WTC11 (cell line): Measurements from ENCODE around the gene FITM1. TPM values are rescaled to one million over a fixed set of nuclear protein-coding genes. Genes with fewer than 3 reads are reported as not detected.

Experiments
- ATAC-seq: fragments of 200-7000 bp; cut with Tn5 transposase; 2 replicates; pipeline ENCODE4 v1.10.0; 2021; ENCODE audit warnings: mild to moderate bottlenecking, moderate library complexity
- CTCF ChIA-PET: fragments of 300-600 bp; sonication (Branson Sonifier 250); formaldehyde crosslinking; loops from one replicate; lab custom pipeline; 2021; ENCODE audit warnings: antibody characterized with exemption; lab: Charles Lee
- POLR2A ChIA-PET: fragments of 350-600 bp; sonication (Branson Sonifier 250); formaldehyde crosslinking; loops from one replicate; lab custom pipeline; 2021; ENCODE audit warnings: antibody characterized with exemption; lab: Charles Lee
- DNase-seq: peaks from one replicate; pipeline ENCODE4 v3.0.0; 2021; ENCODE audit warnings: low spot score
- H3K27ac Mint-ChIP-seq: 2 replicates; pipeline ENCODE4 v1.8.0; 2021; ENCODE audit warnings: mixed read lengths
- H3K27me3 Mint-ChIP-seq: 2 replicates; pipeline ENCODE4 v1.8.0; 2021; ENCODE audit warnings: low read depth, mild to moderate bottlenecking, moderate library complexity, mixed read lengths
- H3K36me3 Mint-ChIP-seq: 2 replicates; pipeline ENCODE4 v1.8.0; 2021; ENCODE audit warnings: mixed read lengths
- H3K4me1 Mint-ChIP-seq: 2 replicates; pipeline ENCODE4 v1.8.0; 2022; ENCODE audit warnings: mixed read lengths
- H3K4me3 Mint-ChIP-seq: 2 replicates; pipeline ENCODE4 v1.8.0; 2021; ENCODE audit warnings: mild to moderate bottlenecking, moderate library complexity, mixed read lengths
- H3K9me3 Mint-ChIP-seq: 2 replicates; pipeline ENCODE4 v1.8.0; 2021; ENCODE audit warnings: mixed read lengths
- ATF1 ChIP-seq: sonication (generic); formaldehyde crosslinking; IDR thresholded peaks from 2 replicates; pipeline ENCODE4 v1.8.1; 2023; ENCODE audit warnings: mild to moderate bottlenecking, moderate library complexity, missing genetic modification reagents
- ATF3 ChIP-seq: sonication (generic); formaldehyde crosslinking; conservative IDR thresholded peaks from 2 replicates; pipeline ENCODE4 v1.8.1; 2022; ENCODE audit warnings: mild to moderate bottlenecking, missing genetic modification reagents
- CTCF ChIP-seq: fragments of 200-600 bp; IDR thresholded peaks from 2 replicates; pipeline ENCODE4 v1.8.0; 2022; ENCODE audit warnings: antibody characterized with exemption
- E2F4 ChIP-seq: sonication (generic); formaldehyde crosslinking; IDR thresholded peaks from 2 replicates; pipeline ENCODE4 v1.8.1; 2022; ENCODE audit warnings: low read depth, mild to moderate bottlenecking, moderate library complexity, missing genetic modification reagents, borderline replicate concordance
- HMGXB4 ChIP-seq: sonication (generic); formaldehyde crosslinking; IDR thresholded peaks from 2 replicates; pipeline ENCODE4 v1.8.1; 2023; ENCODE audit warnings: mild to moderate bottlenecking, moderate library complexity, missing genetic modification reagents
- JUN ChIP-seq: sonication (generic); formaldehyde crosslinking; IDR thresholded peaks from 2 replicates; pipeline ENCODE4 v1.8.0; 2023; ENCODE audit warnings: mild to moderate bottlenecking, missing genetic modification reagents
- MAX ChIP-seq: sonication (generic); formaldehyde crosslinking; IDR thresholded peaks from 2 replicates; pipeline ENCODE4 v1.8.0; 2022; ENCODE audit warnings: mild to moderate bottlenecking, missing genetic modification reagents
- SMAD4 ChIP-seq: sonication (generic); formaldehyde crosslinking; IDR thresholded peaks from 2 replicates; pipeline ENCODE4 v1.8.0; 2022; ENCODE audit warnings: mild to moderate bottlenecking, missing genetic modification reagents
- SOX15 ChIP-seq: fragments of 250-450 bp; sonication (Bioruptor Pico); IDR thresholded peaks from 2 replicates; pipeline ENCODE4 v1.9.0; 2021; ENCODE audit warnings: mild to moderate bottlenecking
- TEAD1 ChIP-seq: sonication (generic); formaldehyde crosslinking; IDR thresholded peaks from 2 replicates; pipeline ENCODE4 v1.8.0; 2022; ENCODE audit warnings: mild to moderate bottlenecking, missing genetic modification reagents
- TP53 ChIP-seq: sonication (generic); formaldehyde crosslinking; IDR thresholded peaks from 2 replicates; pipeline ENCODE4 v1.8.1; 2023; ENCODE audit warnings: mild to moderate bottlenecking, missing genetic modification reagents
- ZMAT4 ChIP-seq: fragments of 250-450 bp; sonication (Bioruptor Pico); IDR thresholded peaks from 2 replicates; pipeline ENCODE4 v1.9.0; 2021; ENCODE audit warnings: mild to moderate bottlenecking
- ZNF138 ChIP-seq: sonication (generic); formaldehyde crosslinking; conservative IDR thresholded peaks from 2 replicates; pipeline ENCODE4 v1.8.1; 2022; ENCODE audit warnings: mild to moderate bottlenecking, moderate library complexity, missing genetic modification reagents
- ZNF219 ChIP-seq: sonication (generic); formaldehyde crosslinking; IDR thresholded peaks from 2 replicates; pipeline ENCODE4 v1.8.0; 2023; ENCODE audit warnings: missing genetic modification reagents, mild to moderate bottlenecking, borderline replicate concordance
- ZNF281 ChIP-seq: sonication (generic); formaldehyde crosslinking; IDR thresholded peaks from 2 replicates; pipeline ENCODE4 v1.8.0; 2023; ENCODE audit warnings: mild to moderate bottlenecking, missing genetic modification reagents
- ZNF532 ChIP-seq: fragments of 250-450 bp; sonication (Bioruptor Pico); IDR thresholded peaks from 2 replicates; pipeline ENCODE4 v1.9.0; 2021; ENCODE audit warnings: mild to moderate bottlenecking, borderline replicate concordance
- total RNA-seq: library from RNA; stranded (reverse); gene quantifications from 3 replicates; pipeline ENCODE4 v1.2.3, GENCODE V29; 2021

The FITM1 gene
- total RNA-seq, 1 experiment from 2014 or later = not detected

- TF ChIP-seq ZNF532 (no peak), TP53 (CRISPR knock-in tag) (no peak), ZNF138 (CRISPR knock-in tag) (no peak)
These were observed 47.0 kb upstream of the FITM1 start (continued) for GRCh38 chr14:24083462-24083861.

- no peaks in the 10 kb centered on the region for H3K9me3 Mint-ChIP-seq
- H3K27me3 Mint-ChIP-seq = peaks cover 26% of the 10 kb centered on the region
- no peak for ATAC-seq
- CTCF ChIA-PET = interaction anchor here (1.2 to 2.7 kb wide), 3 partner anchors 24 to 77 kb away, joined by 3 to 17 read pairs (median 7); partner anchors contain the start of gene IRF9
- no peak for DNase-seq
- no peaks in the 10 kb centered on the region for H3K36me3 Mint-ChIP-seq
- no peak for TF ChIP-seq ZNF219
- no peak for TF ChIP-seq HMGXB4 (CRISPR knock-in tag)
- no peak for TF ChIP-seq E2F4 (CRISPR knock-in tag)
- TF ChIP-seq ZMAT4 (CRISPR knock-in tag) = no peak
- no peak for TF ChIP-seq CTCF
- no peak for TF ChIP-seq JUN (CRISPR knock-in tag)
- TF ChIP-seq SOX15 = no peak
- no peak for TF ChIP-seq ZNF281
- TF ChIP-seq ATF3 (CRISPR knock-in tag) = no peak
- no peak for TF ChIP-seq TEAD1 (CRISPR knock-in tag)
- no peak for TF ChIP-seq MAX
- TF ChIP-seq SMAD4 (CRISPR knock-in tag) = no peak
- TF ChIP-seq ATF1 (CRISPR knock-in tag) = no peak
- H3K27ac Mint-ChIP-seq = no peak overlapping the region
- POLR2A ChIA-PET = no interaction called here
- no peak overlapping the region for H3K4me3 Mint-ChIP-seq
- H3K4me1 Mint-ChIP-seq = peaks cover 21% of the 10 kb centered on the region
These were observed 46.0 kb upstream of the FITM1 start for GRCh38 chr14:24084440-24084839.
